H7 (cell line): ENCODE results near the gene PPP1R9A. TPM values are rescaled to one million over a fixed set of nuclear protein-coding genes. Genes with fewer than 3 reads are reported as not detected.

Experiments used
- DNase-seq: peaks from one replicate; pipeline ENCODE4 v3.0.0; 2012
- H3K27me3 ChIP-seq: 2 replicates; pipeline ENCODE4 v1.6.0; 2011; ENCODE audit warnings: mild to moderate bottlenecking, low read length; ENCODE audit not compliant: control insufficient read depth, insufficient read depth
- H3K36me3 ChIP-seq: replicated peaks from 2 replicates; pipeline ENCODE4 v1.5.1; 2011; ENCODE audit warnings: low read length; ENCODE audit not compliant: control insufficient read depth, insufficient read depth
- H3K4me3 ChIP-seq: 2 replicates; pipeline ENCODE4 v1.5.1; 2011; ENCODE audit warnings: low read depth, mild to moderate bottlenecking, control low read depth, low read length, moderate library complexity; ENCODE audit not compliant: insufficient read depth
- total RNA-seq: library from RNA; depleted of rRNA; stranded (reverse); fragments of >200 nt; shearing (Covaris generic); gene quantifications from 2 replicates; pipeline ENCODE4 v1.2.3, GENCODE V29; 2014

Gene PPP1R9A
- total RNA-seq, 1 experiment from 2014 or later, result 8.0 TPM

DNA sequence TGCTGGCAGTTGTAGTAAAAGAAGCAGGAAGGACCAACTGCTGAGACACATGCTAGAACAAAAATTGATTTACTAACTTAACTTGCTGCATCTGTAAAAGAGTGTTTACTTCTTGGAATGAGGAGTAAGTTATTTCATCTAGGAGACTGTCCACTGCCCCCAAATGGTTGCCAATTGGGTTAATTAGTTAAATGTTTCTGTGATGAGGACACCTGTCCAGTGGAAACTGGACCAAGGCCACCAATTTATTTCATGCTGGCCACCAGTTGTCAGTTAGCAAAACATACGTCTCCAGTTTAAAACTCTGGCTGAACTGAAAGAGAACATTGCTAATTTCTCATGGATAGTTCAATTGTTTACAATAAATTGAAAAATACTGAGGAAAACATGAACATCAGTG is 191.7 kb downstream of the PPP1R9A start:
- DNase-seq, result no peak
- Histone ChIP-seq H3K4me3 (no peak overlapping the region), H3K27me3 (no peaks in the 10 kb centered on the region), H3K36me3 (no peaks in the 10 kb centered on the region)

DNA sequence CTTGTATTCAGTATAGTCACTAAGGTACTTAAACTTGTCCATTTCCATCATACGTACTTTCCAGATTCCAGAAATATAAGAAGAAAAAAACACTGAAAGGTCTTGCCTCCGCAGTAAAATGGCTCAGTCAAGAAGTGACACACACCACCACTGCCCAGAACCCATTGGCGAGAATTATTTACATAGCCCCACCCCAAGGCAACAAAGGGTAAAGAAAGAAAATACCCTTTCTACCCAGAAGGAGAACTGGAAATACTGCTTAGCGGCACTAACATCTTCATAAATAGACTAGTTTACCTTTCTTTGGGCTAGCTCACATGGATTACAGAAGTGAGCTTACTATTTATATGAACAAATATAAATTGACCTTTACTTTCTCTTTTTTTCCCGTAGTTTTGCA is 194.0 kb downstream of the PPP1R9A start:
- H3K4me3 ChIP-seq, result no peak overlapping the region
- DNase-seq, result no peak

DNA sequence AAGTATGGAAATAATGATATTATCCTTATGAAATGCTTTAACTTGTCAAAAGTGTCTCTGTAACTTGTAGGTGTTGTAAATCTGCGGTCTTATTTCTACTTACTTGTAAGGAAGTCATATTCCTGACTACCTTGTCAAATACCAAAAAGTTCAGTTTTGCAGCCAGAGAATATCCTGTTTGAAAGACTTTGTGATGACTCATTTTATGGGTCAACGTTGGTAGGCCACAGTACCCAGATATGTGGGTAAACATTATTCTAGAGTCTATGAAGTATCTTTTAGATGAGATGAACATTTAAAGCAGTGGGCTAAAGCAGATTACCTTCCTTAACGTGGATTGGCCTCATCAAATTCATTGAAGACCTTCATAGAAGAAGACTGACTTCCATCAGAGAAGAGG is 195.3 kb downstream of the PPP1R9A start:
- no peaks in the 10 kb centered on the region for H3K36me3 ChIP-seq
- H3K27me3 ChIP-seq, result no peaks in the 10 kb centered on the region
- no peak for DNase-seq
- no peak overlapping the region for H3K4me3 ChIP-seq

More for the DNA sequence above, 194.0 kb downstream of the PPP1R9A start:
- no peaks in the 10 kb centered on the region for H3K36me3 ChIP-seq
- no peaks in the 10 kb centered on the region for H3K27me3 ChIP-seq

DNA sequence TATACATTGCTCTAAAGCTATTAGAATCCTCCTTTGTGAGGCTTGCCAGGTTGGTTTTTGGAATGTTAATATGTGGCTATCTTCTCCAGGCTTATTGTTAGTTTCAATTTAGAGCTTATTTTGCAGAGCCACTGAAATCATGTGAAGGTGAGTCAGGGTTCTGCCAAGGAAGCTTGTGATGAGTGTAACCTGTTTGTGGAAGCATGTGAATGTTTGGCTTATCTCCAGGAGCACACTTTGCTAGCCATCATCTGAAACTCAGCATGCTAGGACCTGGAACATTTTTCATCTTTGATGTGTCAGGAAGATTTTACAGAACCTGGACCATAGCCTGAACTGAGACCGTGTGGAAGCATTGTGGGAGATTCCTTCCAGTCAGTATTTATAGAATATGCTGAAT is 197.3 kb downstream of the PPP1R9A start:
- no peaks in the 10 kb centered on the region for H3K27me3 ChIP-seq
- no peaks in the 10 kb centered on the region for H3K36me3 ChIP-seq
- DNase-seq, result no peak
- H3K4me3 ChIP-seq, result no peak overlapping the region

DNA sequence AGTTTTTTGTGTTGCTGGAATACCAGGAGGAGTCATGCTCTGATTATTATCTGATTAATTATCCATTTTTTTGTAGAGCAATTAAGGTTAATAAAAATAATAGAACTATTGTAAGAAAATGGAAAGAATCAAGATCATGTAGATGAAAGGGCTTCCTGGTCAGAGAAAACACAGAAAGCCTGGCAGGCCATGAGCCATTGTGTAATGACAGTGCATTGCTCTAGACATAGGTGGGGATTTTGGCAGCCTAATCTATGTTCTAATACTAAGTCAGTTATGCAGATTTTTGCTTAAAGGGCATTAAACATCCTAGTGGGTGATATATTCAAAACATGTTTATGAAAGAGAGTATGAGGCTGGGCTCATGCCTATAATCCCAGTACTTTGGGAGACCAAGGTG is 198.2 kb downstream of the PPP1R9A start:
- no peak for DNase-seq
- no peak overlapping the region for H3K4me3 ChIP-seq

DNA sequence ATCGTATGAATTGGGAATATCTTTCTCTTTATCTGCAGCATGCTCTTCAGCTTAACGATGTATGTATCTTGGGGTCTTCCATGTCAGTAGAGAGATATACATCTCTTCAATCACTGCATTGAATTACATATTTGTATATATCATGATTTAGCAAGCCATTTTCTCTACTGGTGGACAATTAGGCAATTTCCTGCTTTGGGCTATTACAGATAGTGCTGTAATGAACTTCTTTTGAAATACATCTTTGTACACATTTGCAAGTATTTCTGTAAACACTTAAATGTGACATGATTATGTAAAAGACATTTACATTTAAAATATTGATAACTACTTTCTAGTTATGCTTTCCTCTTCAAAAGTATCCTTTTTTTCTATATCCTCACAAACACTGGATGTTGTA is 199.0 kb downstream of the PPP1R9A start:
- no peaks in the 10 kb centered on the region for H3K27me3 ChIP-seq
- DNase-seq, result no peak
- H3K4me3 ChIP-seq, result no peak overlapping the region
- no peaks in the 10 kb centered on the region for H3K36me3 ChIP-seq

More for the DNA sequence above, 198.2 kb downstream of the PPP1R9A start:
- Histone ChIP-seq H3K27me3 (no peaks in the 10 kb centered on the region), H3K36me3 (no peaks in the 10 kb centered on the region)

DNA sequence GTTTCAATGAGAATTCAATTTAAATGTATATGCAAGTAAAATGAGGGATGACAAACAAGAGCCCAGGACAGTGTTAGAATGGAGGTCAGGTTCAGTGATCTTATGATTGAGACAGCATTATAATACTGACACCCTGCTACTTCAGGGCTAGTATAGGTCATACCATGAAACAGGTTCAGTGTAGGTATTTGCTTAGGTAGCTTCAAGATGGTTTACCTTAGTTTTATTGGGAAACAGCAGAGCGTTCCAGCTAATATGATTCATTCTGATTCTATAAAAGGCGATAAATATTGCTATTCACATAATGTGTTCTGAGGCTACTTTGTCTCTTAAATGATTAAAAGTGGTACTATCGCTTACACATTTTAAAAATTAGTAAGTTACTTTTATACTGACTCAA is 203.3 kb downstream of the PPP1R9A start:
- H3K27me3 ChIP-seq, result no peaks in the 10 kb centered on the region
- no peak overlapping the region for H3K4me3 ChIP-seq
- no peak for DNase-seq
- no peaks in the 10 kb centered on the region for H3K36me3 ChIP-seq

DNA sequence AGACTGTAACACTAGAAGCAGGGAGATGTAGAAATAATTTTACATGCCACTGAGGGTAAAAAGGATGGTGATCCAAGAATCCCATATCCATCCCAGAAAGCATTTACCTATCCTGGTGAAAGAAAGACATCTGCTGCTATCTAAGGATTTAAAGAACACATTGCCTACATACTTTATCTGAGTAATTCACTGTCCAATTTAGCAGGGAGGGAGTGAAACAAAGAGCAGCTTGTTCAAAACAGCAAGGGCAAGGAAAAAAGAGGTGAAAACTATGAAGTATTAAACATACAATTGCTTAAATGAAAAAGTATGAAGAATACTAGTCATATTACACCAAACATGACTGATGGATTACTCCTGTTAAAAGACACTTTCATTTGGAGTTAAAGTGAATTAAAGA is 206.2 kb downstream of the PPP1R9A start:
- DNase-seq, result no peak
- Histone ChIP-seq H3K27me3 (no peaks in the 10 kb centered on the region), H3K36me3 (no peaks in the 10 kb centered on the region), H3K4me3 (no peak overlapping the region)

DNA sequence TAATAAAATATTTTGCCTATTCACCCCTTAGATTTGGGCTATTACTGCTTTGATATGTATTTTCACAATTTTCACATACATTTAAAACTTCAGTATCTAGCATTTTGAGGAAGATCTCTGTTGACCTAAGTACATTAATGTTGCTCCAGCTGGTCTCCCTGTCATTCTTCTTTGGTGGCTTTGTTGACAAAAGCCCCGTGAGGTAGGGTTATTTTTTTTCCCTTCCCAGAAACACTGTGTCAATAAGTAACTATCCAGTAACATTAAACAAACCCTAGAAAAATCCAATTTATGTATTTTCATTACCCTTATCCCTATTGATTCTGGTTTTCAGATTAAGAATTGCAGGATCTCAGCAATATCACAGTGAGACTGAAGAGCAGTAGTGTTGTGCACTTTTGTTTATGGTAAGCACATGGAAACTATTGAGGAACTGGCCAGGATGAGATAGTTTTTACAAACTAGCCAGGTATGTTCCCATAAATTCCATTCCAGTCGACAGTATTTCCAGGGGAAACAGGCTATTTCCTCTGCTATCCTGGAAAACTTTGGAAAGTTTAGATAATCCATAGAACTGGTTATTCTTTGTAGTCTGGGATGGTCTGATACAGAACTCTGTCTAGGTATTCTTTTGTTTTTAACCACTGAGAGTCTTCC is 218.8 kb downstream of the PPP1R9A start:
- H3K36me3 ChIP-seq, result no peaks in the 10 kb centered on the region
- no peak overlapping the region for H3K4me3 ChIP-seq
- no peak for DNase-seq
- H3K27me3 ChIP-seq, result no peaks in the 10 kb centered on the region

DNA sequence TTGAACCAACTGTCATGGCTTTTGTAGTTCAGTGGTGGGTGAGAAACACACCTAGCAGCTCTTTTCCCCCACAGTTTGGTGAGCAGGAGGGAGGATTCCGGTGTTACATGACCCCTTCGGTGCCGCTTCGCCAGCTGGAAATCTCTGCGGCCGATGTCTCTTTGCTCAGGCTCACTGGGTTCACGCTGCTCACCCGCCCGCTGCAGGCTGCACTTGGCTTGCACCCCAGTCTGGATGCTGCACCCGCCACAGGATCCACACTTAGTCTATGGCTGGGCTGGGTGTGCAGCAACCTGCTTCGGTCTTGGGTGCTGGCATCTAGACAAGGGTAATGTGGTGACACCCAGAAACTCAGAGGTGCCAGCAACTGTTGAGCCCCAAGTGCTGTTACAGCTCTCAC is 225.1 kb downstream of the PPP1R9A start:
- DNase-seq, result no peak
- H3K27me3 ChIP-seq, result no peaks in the 10 kb centered on the region
- H3K36me3 ChIP-seq, result no peaks in the 10 kb centered on the region
- H3K4me3 ChIP-seq, result no peak overlapping the region

DNA sequence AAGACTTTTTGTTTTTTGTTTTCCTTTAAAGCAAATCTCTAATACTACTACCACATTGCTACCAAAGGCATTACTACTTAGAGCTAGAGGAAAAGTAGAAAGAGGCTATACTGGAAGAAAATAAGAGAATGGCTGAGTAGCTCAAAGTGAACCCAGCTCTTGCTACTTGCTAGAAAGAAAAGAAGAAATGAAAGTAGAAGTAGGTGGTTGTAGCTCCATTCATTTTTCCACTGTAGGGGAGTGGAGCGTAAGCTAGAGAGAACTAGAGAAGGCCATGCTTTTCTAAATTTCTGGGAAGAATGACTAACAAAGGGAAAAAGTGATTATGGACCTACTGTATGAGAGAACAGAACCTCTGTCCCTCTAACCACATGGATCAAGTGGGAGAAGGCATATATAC is 232.5 kb downstream of the PPP1R9A start:
- no peaks in the 10 kb centered on the region for H3K36me3 ChIP-seq
- no peaks in the 10 kb centered on the region for H3K27me3 ChIP-seq
- no peak overlapping the region for H3K4me3 ChIP-seq
- no peak for DNase-seq

DNA sequence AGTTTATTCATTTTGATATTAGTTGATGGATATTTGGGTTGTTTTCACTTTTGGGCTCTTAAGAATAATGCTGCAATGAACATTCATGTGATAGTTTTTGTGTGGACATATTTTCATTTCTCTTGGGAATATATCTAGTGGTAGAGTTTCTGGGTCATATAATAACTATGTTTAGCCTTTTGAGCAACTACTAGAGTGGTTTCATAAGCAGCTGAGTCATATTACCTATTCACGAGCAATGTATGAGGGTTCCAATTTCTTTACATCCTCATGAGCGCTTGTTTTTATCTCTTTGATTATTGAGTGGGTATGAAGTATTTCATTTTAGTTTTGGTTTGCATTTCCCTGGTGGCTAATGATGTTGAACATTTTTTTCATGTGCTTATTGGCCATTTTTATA is 234.4 kb downstream of the PPP1R9A start:
- DNase-seq, result no peak
- Histone ChIP-seq H3K4me3 (no peak overlapping the region), H3K36me3 (no peaks in the 10 kb centered on the region), H3K27me3 (no peaks in the 10 kb centered on the region)

DNA sequence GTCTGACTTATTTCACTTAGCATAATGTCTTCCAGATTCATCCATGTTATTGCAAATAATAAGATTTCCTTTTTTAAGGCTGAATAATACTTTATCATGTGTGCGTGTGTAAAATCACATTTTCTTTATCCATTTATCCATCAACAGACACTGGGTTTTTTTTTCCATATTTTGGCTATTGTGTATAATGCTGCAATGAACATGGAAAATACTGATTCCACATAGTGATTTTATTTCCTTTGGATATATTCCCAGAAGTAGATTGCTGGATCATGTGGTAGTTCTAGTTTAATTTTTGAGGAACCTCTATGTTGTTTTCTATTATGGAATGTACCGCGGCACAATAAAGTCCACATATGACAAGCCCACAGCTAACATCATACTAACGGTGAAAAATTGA is 236.9 kb downstream of the PPP1R9A start:
- H3K36me3 ChIP-seq, result no peaks in the 10 kb centered on the region
- no peaks in the 10 kb centered on the region for H3K27me3 ChIP-seq
- DNase-seq, result no peak
- H3K4me3 ChIP-seq, result no peak overlapping the region

DNA sequence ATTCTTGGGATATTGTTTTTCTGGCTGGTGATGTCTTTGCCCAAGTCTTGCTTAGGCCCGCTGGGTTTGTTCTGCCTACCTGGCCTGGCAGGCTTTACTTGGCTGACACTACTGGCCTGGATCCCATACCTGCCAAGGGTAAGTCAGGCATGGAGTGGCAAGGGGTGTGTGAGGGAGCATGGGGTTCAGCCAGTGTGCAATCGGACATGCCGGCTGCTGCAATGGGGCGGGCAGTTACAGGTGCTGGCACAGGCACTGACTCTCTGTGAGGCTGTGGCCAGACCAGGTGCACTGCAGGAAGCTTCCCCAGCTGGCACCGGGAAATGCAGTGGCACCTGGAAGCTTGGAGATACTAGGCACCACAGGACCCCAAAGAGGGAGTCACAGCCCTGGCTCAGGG is 248.6 kb downstream of the PPP1R9A start:
- no peak overlapping the region for H3K4me3 ChIP-seq
- H3K36me3 ChIP-seq, result no peaks in the 10 kb centered on the region
- H3K27me3 ChIP-seq, result no peaks in the 10 kb centered on the region
- no peak for DNase-seq

DNA sequence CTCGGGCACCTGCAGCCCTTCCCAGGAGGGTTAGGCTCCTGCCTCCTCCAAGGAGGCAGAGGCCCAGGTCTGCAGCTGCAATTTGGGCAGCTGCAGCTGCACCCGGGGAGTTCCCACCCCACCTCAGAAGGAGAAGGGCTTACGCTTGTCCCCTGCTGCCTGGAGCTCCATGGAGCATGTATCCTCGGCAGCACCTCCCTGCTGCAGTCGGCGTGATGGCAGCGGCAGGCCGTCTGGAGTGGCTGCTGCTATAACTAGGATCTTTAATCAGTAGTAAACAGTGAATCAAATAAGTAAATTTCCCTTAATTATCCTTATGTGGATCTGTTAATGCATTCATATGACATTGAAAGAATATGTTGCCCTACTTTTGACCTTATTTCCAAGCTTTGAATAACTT is 250.0 kb downstream of the PPP1R9A start:
- H3K4me3 ChIP-seq, result no peak overlapping the region
- DNase-seq, result peak; percentile 5
- H3K36me3 ChIP-seq, result no peaks in the 10 kb centered on the region
- H3K27me3 ChIP-seq, result no peaks in the 10 kb centered on the region

DNA sequence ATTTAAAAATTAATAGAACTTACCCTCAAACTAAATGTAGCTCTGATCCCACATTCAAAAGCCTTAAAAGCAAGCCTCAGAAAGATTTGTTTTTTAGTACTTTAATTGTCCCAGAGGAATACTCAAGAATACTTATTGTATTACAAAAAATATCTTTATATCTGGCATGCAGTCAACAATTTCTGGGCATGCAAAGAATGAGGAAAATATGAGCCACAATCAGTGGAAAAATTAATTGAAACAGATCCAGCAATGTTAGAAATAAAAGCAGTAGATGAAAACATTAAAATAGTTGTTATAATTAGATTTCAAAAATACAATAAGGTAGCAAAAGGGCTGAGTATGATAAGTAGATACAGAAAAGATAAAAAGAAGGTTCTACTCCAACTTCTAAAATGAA is 262.3 kb downstream of the PPP1R9A start:
- Histone ChIP-seq H3K27me3 (no peaks in the 10 kb centered on the region), H3K36me3 (no peaks in the 10 kb centered on the region), H3K4me3 (no peak overlapping the region)
- DNase-seq, result no peak
